NCI-H82 (cell line): ENCODE results near the gene TTC13.
A peak's percentile ranks its signal among the peaks of the same experiment; 100 is the strongest.

Source experiments
- DNase-seq: peaks from one replicate; lab custom pipeline; 2025; lab: John Stamatoyannopoulos, UW

Gene TTC13

GRCh38 chr1:230870916-230871315 is 107.7 kb downstream of the TTC13 start:
- no peak for DNase-seq

- no peak for DNase-seq
Measured at GRCh38 chr1:230869500-230869899, 109.2 kb downstream of the TTC13 start.

DNA sequence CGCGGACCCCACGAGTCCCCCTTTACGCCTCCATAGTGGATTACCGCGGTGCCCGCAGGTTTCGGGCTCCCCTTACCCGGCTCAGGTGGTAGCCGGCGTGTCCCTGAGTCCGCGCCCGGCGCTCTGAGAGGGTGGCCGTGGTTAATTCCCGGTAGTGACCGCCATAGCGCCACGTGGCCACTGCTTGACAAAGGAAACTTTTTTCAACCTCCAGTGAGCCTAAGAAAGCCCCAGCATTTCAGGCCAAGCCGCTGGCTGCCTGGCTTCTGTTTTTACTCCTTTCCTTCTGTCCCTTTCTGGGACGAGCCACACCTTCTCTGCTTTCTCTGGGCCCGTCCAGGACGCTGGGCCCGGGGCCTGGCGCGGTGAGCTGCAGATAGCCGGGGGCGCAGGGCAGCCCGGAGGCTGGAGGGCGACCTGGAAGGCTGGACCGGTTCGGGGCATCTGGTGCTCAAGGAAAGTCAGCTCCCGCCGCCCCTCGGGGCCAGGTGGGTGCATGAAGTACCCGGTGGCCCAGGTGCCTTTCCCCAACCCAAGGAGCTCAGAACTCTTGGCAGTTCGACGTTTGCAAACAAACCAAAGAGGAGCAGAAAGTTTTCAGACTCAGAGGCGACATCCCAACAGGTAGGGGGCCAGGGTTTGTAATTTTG is 109.8 kb downstream of the TTC13 start:
- DNase-seq, result peak; percentile 85

DNA sequence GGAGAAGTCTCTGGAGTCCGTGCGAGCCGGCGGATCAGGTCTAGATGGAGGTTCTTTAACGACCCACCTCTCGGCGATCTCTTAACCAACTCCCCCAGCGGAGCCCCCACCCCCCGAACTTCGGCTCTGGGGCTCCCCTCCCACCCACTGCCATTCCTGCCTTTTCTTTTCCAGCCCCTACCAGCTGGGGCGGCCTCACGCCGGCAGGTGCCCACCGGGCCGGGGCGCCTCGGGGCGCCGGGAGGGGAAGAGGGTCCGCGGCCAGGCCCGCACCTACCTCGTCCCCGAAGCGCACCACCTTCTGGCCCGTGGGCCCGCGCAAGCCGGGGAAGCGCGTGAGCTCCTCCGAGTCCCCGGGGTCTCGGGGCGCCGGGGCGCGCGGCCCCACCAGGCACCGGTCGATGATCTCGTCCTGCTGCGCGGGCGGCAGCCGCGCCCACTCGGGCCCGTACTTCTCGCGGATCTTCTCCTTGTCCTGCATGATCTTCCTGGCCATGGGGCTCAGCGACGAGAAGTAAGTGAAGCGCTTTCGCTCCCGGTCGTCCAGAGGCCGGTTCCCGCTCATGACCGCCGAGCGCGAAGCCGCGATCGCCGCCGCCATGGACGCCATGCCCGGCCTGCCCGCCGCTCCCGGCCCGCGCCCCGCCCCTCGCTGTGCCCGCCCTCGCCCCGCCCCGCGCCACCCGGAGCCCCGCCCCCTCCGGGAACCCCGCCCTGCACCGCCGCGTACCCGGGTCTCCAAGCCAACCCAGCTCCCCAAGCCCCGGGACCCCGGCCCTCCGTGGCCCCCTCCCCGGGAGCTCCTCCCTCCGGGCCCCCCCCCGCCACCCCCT is 110.5 kb downstream of the TTC13 start, which contains the start of gene C1orf198:
C1orf198 (minus strand) TSS at position 619 of the 833 bp plus-strand sequence; CDS start at position 610, 9 bp downstream.
- DNase-seq, result peak; percentile 85

- DNase-seq, result no peak
Measured at GRCh38 chr1:230867101-230867902, 111.4 kb downstream of the TTC13 start.

- DNase-seq, result no peak
Measured at GRCh38 chr1:230866171-230867070, 112.2 kb downstream of the TTC13 start.

DNA sequence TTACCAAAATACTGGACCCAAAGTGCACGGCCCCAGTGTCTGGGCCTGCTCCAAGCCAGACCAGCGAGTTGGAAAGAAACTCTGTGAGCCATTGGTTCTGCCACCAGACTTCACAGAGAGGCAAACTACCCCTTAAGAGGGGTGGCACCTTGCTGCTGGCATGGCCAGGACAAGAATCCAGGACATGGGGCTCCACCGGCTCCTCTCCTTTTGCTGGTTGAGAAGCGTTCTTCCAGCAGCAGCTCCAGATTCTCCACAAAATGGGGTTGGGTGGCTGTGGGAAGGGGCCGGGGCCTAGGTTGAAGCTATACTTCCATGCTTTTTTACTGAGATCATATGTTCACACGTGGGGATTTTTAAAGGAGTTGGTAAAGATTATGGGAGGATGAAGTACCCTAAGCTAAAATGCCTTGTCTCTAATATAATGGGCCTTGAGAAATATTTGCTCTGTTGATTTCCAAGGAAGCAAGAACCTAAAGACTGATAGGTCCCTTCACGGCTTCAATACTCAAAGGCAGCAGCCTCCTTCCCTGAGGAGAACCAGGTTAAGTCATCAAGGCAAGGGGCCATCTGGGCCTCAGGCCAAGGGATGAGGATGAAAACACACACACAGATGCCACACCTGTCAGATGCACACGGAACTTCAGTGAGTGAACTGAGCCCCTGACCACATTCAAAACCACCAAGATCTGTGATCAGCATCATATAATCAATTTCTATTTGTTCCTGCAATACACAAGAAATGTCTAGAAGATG is 113.4 kb downstream of the TTC13 start:
- DNase-seq, result peak; percentile 23

- DNase-seq, result peak; percentile 61
Measured at GRCh38 chr1:230864441-230864840, 114.2 kb downstream of the TTC13 start.

DNA sequence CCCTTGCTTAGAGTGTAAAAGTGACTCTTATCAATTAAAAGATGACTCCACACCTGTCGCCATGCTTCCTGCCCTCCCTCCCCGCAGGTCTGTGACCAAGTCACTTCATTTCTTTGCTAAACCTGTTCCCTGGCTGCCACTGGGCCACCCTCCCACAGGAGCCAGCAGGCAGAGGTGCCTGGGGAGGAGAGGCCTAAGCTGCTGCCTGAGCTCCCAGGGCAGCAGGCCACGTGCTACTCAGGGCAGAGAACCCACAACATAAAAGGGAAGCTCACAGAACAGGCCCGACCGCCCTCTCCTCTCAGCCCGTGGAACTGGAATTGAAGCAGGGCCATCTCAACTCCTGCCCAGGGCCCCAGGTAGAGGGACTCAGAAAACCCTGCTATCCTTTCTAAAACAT is 115.2 kb downstream of the TTC13 start:
- DNase-seq, result no peak

- DNase-seq, result no peak
Measured at GRCh38 chr1:230861970-230862595, 116.6 kb downstream of the TTC13 start.

GRCh38 chr1:230861489-230861888 is 117.2 kb downstream of the TTC13 start:
- no peak for DNase-seq

DNA sequence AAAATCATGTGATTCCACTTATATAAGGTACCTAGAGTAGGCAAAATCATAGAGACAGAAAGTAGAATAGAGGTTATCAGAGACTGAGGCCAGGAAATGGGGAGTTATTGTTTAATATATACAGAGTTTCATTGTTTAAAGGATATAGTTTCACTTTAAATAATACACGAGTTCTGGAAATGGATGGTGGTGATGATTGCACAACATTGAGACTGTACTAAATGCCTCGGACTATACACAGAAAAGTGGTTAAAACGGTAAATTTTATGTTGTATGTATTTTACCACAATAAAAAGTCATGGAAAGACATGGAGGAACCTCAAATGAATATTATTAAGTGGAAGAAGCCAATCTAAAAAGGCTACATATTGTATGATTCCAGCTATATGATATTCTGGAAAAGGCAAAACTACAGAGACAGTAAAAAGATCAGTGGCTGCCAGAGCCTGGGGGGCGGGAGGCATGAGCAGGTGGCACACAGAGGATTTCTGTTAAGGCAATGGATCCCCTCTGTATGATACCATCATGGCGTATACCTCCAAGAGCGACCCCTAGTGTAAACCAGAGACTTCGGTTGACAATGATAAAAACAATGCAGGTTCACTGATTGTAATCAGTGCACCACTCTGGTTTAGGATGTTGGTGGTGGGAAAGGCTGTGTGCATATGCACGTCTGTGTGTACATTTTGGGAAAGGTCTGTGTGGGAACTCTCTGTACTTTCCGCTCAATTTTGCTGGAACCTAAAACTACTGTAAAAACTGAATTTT is 117.9 kb downstream of the TTC13 start:
- DNase-seq, result peak; percentile 78

- peak; percentile 77 for DNase-seq
Measured at GRCh38 chr1:230858918-230859729, 119.5 kb downstream of the TTC13 start.

DNA sequence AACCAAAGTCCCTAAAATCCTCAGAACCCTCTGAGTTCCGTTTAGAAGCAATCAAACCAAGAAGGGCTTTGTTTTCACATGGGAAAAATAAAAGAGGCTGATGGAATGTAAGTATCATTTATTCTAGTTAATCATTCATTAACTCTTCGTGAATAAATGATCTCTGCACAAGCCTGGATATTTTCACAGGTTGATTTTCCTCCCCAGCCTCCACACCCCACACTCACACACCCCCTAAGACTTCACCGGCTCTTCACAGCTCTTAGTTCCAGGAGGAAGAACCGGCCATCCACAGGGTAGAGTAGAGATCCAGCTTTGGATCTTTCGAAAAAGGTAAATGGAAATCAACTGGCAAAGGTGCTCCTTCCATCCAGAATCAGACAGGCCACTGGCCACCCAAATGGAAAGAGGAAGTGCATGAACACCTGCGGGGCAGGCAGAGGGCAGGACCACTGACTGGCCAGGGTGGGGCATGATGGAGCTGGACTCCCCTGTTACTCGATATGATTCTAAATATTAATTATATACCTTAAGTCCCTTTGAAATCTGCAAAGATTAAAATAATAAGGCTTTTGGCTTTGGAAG is 120.3 kb downstream of the TTC13 start:
- no peak for DNase-seq

- DNase-seq, result no peak
Measured at GRCh38 chr1:230857822-230858221, 120.8 kb downstream of the TTC13 start.

DNA sequence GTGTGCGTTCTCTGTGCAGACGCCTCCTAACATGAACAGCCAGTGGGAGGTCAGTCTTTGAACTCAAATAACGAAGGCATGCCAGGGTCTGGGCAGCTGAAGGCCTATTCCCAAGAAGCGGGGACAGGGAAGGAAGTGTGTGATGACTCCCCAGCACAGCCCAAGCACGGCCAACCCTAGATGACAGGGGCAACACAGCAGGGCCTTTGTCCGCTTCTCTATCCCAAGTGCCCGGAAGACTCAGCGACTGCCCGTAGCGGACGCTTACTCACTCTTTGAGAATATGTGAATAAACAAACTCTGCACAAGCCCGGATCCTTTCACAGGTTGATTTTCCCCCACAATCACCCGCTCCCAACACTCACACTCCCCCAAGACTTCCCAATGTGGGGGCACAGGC is 121.6 kb downstream of the TTC13 start:
- no peak for DNase-seq
